HL-60 (cell line): ENCODE results near the gene ANKRD23.

ENCODE experiments used
- DNase-seq, 2 experiments: peaks; one replicate each; pipeline ENCODE4 v3.0.0-alpha.2; 2010 to 2020; ENCODE audit warnings: low read depth in 1 of 2, low spot score in 1 of 2
- H3K27ac ChIP-seq: fragments of 250-450 bp; sonication (Bioruptor Pico); replicated peaks from 2 replicates; pipeline ENCODE4 v1.5.1; 2020; ENCODE audit warnings: mild to moderate bottlenecking, moderate library complexity
- H3K27me3 ChIP-seq: fragments of 250-450 bp; sonication (Bioruptor Pico); 2 replicates; pipeline ENCODE4 v1.5.1; 2021; ENCODE audit warnings: mild to moderate bottlenecking, moderate library complexity; ENCODE audit not compliant: insufficient read depth, poor library complexity, severe bottlenecking
- H3K4me3 ChIP-seq: replicated peaks from 2 replicates; pipeline ENCODE4 v1.5.1; 2011; ENCODE audit warnings: mild to moderate bottlenecking, control low read depth, low read length; ENCODE audit not compliant: insufficient read depth
- CTCF ChIP-seq: IDR thresholded peaks from one replicate; pipeline ENCODE4 v1.5.1; 2011; ENCODE audit warnings: low read length, control low read depth, inconsistent platforms; ENCODE audit not compliant: insufficient read depth
- GABPA ChIP-seq: IDR thresholded peaks from 2 replicates; pipeline ENCODE4 v1.6.1; 2012; ENCODE audit warnings: low read depth
- POLR2AphosphoS5 ChIP-seq: IDR thresholded peaks from 2 replicates; pipeline ENCODE4 v1.6.1; 2012; ENCODE audit warnings: low read depth
- REST ChIP-seq: IDR thresholded peaks from 2 replicates; pipeline ENCODE4 v1.6.1; 2012; ENCODE audit warnings: low read depth; ENCODE audit not compliant: insufficient replicate concordance
- SPI1 ChIP-seq: IDR thresholded peaks from 2 replicates; pipeline ENCODE4 v1.6.1; 2012; ENCODE audit warnings: low read depth, mild to moderate bottlenecking, borderline replicate concordance

ANKRD23 gene

GRCh38 chr2:96881349-96882195 lies 37.8 kb upstream of the ANKRD23 start:
- TF ChIP-seq CTCF: no peak
- TF ChIP-seq SPI1: no peak
- TF ChIP-seq REST: no peak
- no peak for TF ChIP-seq POLR2AphosphoS5
- TF ChIP-seq GABPA: no peak
- H3K4me3 ChIP-seq: no peak overlapping the region
- H3K27ac ChIP-seq: no peak overlapping the region
- H3K27me3 ChIP-seq: no peaks in the 10 kb centered on the region
- no peak for DNase-seq

- H3K27ac ChIP-seq: no peak overlapping the region
- no peak for TF ChIP-seq REST
- no peak overlapping the region for H3K4me3 ChIP-seq
- H3K27me3 ChIP-seq: no peaks in the 10 kb centered on the region
- no peak for DNase-seq
Measured at GRCh38 chr2:96880891-96881273, 37.1 kb upstream of the ANKRD23 start.

GRCh38 chr2:96879545-96880040 lies 35.8 kb upstream of the ANKRD23 start:
- H3K27me3 ChIP-seq: no peaks in the 10 kb centered on the region
- TF ChIP-seq GABPA: no peak
- no peak for TF ChIP-seq CTCF
- TF ChIP-seq REST: no peak
- TF ChIP-seq POLR2AphosphoS5: no peak
- TF ChIP-seq SPI1: no peak
- no peak for DNase-seq
- no peak overlapping the region for H3K27ac ChIP-seq
- no peak overlapping the region for H3K4me3 ChIP-seq
